H9 (cell line): ENCODE results near the gene CTNNB1. TPM values are rescaled to one million over a fixed set of nuclear protein-coding genes. Genes with fewer than 3 reads are reported as not detected.

Source experiments
- DNase-seq: peaks from one replicate; pipeline ENCODE4 v3.0.0-alpha.2; 2017
- H2AFZ ChIP-seq: one replicate; pipeline ENCODE4 v1.6.1; 2013; ENCODE audit warnings: mild to moderate bottlenecking, low read length, control low read depth, moderate library complexity
- H2AK5ac ChIP-seq: 2 replicates; pipeline ENCODE4 v1.6.1; 2013; ENCODE audit warnings: low read length, control low read depth, mixed read lengths; ENCODE audit not compliant: insufficient read length
- H2BK120ac ChIP-seq: one replicate; pipeline ENCODE4 v1.6.1; 2013; ENCODE audit warnings: low read depth, mild to moderate bottlenecking, low read length, control low read depth, inconsistent platforms; ENCODE audit not compliant: poor library complexity, severe bottlenecking
- H2BK12ac ChIP-seq: 2 replicates; pipeline ENCODE4 v1.6.1; 2013; ENCODE audit warnings: low read length, control low read depth, mixed read lengths, low read depth; ENCODE audit not compliant: insufficient read length
- H2BK15ac ChIP-seq: 2 replicates; pipeline ENCODE4 v1.6.1; 2013; ENCODE audit warnings: low read depth, low read length, control low read depth
- H2BK20ac ChIP-seq: one replicate; pipeline ENCODE4 v1.6.1; 2013; ENCODE audit warnings: low read depth, mild to moderate bottlenecking, low read length, control low read depth, inconsistent platforms; ENCODE audit not compliant: poor library complexity, severe bottlenecking
- H2BK5ac ChIP-seq: 2 replicates; pipeline ENCODE4 v1.6.1; 2013; ENCODE audit warnings: low read length, control low read depth, mixed read lengths; ENCODE audit not compliant: insufficient read length
- H3K14ac ChIP-seq: 2 replicates; pipeline ENCODE4 v1.6.1; 2013; ENCODE audit warnings: low read length, control low read depth; ENCODE audit not compliant: insufficient read depth
- H3K18ac ChIP-seq: 2 replicates; pipeline ENCODE4 v1.6.1; 2013; ENCODE audit warnings: low read depth, mild to moderate bottlenecking, mixed read lengths, low read length, control low read depth; ENCODE audit not compliant: insufficient read length
- H3K23ac ChIP-seq: 2 replicates; pipeline ENCODE4 v1.6.1; 2013; ENCODE audit warnings: low read length, control low read depth, mixed read lengths, low read depth; ENCODE audit not compliant: insufficient read length
- H3K23me2 ChIP-seq: 2 replicates; pipeline ENCODE4 v1.6.1; 2013; ENCODE audit warnings: low read depth, mild to moderate bottlenecking, mixed read lengths, low read length, control low read depth; ENCODE audit not compliant: insufficient read length, poor library complexity, severe bottlenecking
- H3K27ac ChIP-seq: 2 replicates; pipeline ENCODE4 v1.5.1; 2013; ENCODE audit warnings: low read length, control low read depth, mixed read lengths, low read depth; ENCODE audit not compliant: insufficient read length
- H3K27me3 ChIP-seq: 2 replicates; pipeline ENCODE4 v1.6.1; 2013; ENCODE audit warnings: low read length, control low read depth, inconsistent platforms; ENCODE audit not compliant: insufficient read depth
- H3K4ac ChIP-seq: 2 replicates; pipeline ENCODE4 v1.6.1; 2013; ENCODE audit warnings: low read depth, mild to moderate bottlenecking, control low read depth, inconsistent platforms, low read length, moderate library complexity
- H3K4me1 ChIP-seq: 2 replicates; pipeline ENCODE4 v1.6.1; 2013; ENCODE audit warnings: low read length, control low read depth, inconsistent platforms; ENCODE audit not compliant: insufficient read depth
- H3K4me2 ChIP-seq: 2 replicates; pipeline ENCODE4 v1.6.1; 2013; ENCODE audit warnings: low read length, control low read depth, mixed read lengths; ENCODE audit not compliant: insufficient read length, insufficient read depth
- H3K56ac ChIP-seq: 2 replicates; pipeline ENCODE4 v1.6.1; 2013; ENCODE audit warnings: low read depth, mild to moderate bottlenecking, mixed read lengths, low read length, control low read depth; ENCODE audit not compliant: insufficient read length
- H3K79me1 ChIP-seq: 2 replicates; pipeline ENCODE4 v1.6.1; 2013; ENCODE audit warnings: low read depth, mild to moderate bottlenecking, moderate library complexity, low read length, control low read depth, inconsistent platforms; ENCODE audit not compliant: insufficient read depth, poor library complexity, severe bottlenecking
- H3K79me2 ChIP-seq: 2 replicates; pipeline ENCODE4 v1.6.1; 2013; ENCODE audit warnings: low read length, control low read depth, inconsistent platforms; ENCODE audit not compliant: insufficient read depth
- H3K9ac ChIP-seq: 2 replicates; pipeline ENCODE4 v1.6.1; 2013; ENCODE audit warnings: low read length, control low read depth, mixed read lengths; ENCODE audit not compliant: insufficient read length; ENCODE audit errors: extremely low read depth
- H3K9me3 ChIP-seq: one replicate; pipeline ENCODE4 v1.6.1; 2013; ENCODE audit warnings: low read depth, low read length, inconsistent platforms; ENCODE audit not compliant: control insufficient read depth
- H3T11ph ChIP-seq: one replicate; pipeline ENCODE4 v1.6.1; 2013; ENCODE audit warnings: mild to moderate bottlenecking, low read length, control low read depth, inconsistent platforms
- H4K20me1 ChIP-seq: one replicate; pipeline ENCODE4 v1.6.1; 2013; ENCODE audit not compliant: control insufficient read depth, insufficient read length, insufficient read depth
- H4K5ac ChIP-seq: 2 replicates; pipeline ENCODE4 v1.6.1; 2013; ENCODE audit warnings: low read depth, mild to moderate bottlenecking, mixed read lengths, low read length, control low read depth; ENCODE audit not compliant: insufficient read length
- H4K8ac ChIP-seq: replicated peaks from 2 replicates; pipeline ENCODE4 v1.6.1; 2013; ENCODE audit warnings: low read length, control low read depth, mixed read lengths, low read depth; ENCODE audit not compliant: insufficient read length
- H4K91ac ChIP-seq: 2 replicates; pipeline ENCODE4 v1.6.1; 2013; ENCODE audit warnings: low read depth, mild to moderate bottlenecking, moderate library complexity, mixed read lengths, low read length, control low read depth; ENCODE audit not compliant: insufficient read length
- H3K27ac Mint-ChIP-seq, 3 experiments: 2 replicates in 2 of 3; 3 replicates in 1 of 3; pipeline ENCODE4 v1.8.0; 2020 to 2021; ENCODE audit warnings: mixed read lengths in 3 of 3, mild to moderate bottlenecking in 1 of 3, moderate library complexity in 1 of 3
- H3K27me3 Mint-ChIP-seq: 2 replicates; pipeline ENCODE4 v1.8.0; 2021; ENCODE audit warnings: low read depth, mild to moderate bottlenecking, moderate library complexity, mixed read lengths
- H3K36me3 Mint-ChIP-seq, 3 experiments: 2 replicates in 2 of 3; 3 replicates in 1 of 3; pipeline ENCODE4 v1.8.0; 2020 to 2021; ENCODE audit warnings: low read depth in 3 of 3, mixed read lengths in 3 of 3; ENCODE audit not compliant: insufficient read depth in 1 of 3
- H3K4me1 Mint-ChIP-seq, 2 experiments: 2 replicates each; pipeline ENCODE4 v1.8.0; 2020; ENCODE audit warnings: mixed read lengths in 2 of 2
- H3K4me3 Mint-ChIP-seq, 2 experiments: 2 replicates in 1 of 2; 3 replicates in 1 of 2; pipeline ENCODE4 v1.8.0; 2020 to 2021; ENCODE audit warnings: mild to moderate bottlenecking in 2 of 2, mixed read lengths in 2 of 2, moderate library complexity in 1 of 2
- H3K9me3 Mint-ChIP-seq, 2 experiments: 2 replicates in 1 of 2; 3 replicates in 1 of 2; pipeline ENCODE4 v1.8.0; 2020; ENCODE audit warnings: mild to moderate bottlenecking in 2 of 2, mixed read lengths in 2 of 2, moderate library complexity in 1 of 2
- CTCF ChIP-seq: fragments of 200-600 bp; sonication (generic); conservative IDR thresholded peaks from 3 replicates; pipeline ENCODE4 v1.8.0; 2021; ENCODE audit warnings: antibody characterized with exemption, mild to moderate bottlenecking
- WGBS: extraction: QIAGEN DNeasy Blood & Tissue Kit; methylation state at CpG from one replicate; pipeline ENCODE4 v1.1.7; 2013; ENCODE audit warnings: missing lambda C conversion rate, low lambda C conversion rate, mixed read lengths; ENCODE audit not compliant: insufficient read length; ENCODE audit errors: extremely low coverage; 5-methylcytosine and 5-hydroxymethylcytosine counted together
- total RNA-seq: library from RNA; stranded (reverse); gene quantifications from 2 replicates; pipeline ENCODE4 v1.2.1, GENCODE V29; 2021

CTNNB1 gene
- total RNA-seq, 1 experiment from 2014 or later, result 500 TPM

- H3K27ac ChIP-seq, result no peak overlapping the region
- H3K27me3 Mint-ChIP-seq, result no peaks in the 10 kb centered on the region; the same call in 1 of the 2 replicates
- no peak overlapping the region for H2BK12ac ChIP-seq
- no peak for DNase-seq
- H3K9me3 Mint-ChIP-seq, result no peaks in the 10 kb centered on the region
- H3K27ac Mint-ChIP-seq, result no peak overlapping the region
- no peak overlapping the region for H3T11ph ChIP-seq
- no peak overlapping the region for H2AFZ ChIP-seq
- no peak overlapping the region for H2BK120ac ChIP-seq
- no peak for TF ChIP-seq CTCF
- H4K91ac ChIP-seq, result no peak overlapping the region
- H3K36me3 Mint-ChIP-seq, result peaks cover 0 to 6% (median 0%) of the 10 kb centered on the region in 3 experiments; a peak in 2 of 7 replicates
- no CpG with 5 or more reads among the region's 3 CpGs for WGBS
- H4K20me1 ChIP-seq, result no peaks in the 10 kb centered on the region
- no peak overlapping the region for H3K56ac ChIP-seq
- no peaks in the 10 kb centered on the region for H3K79me1 ChIP-seq
- H2BK5ac ChIP-seq, result no peak overlapping the region
- H3K23ac ChIP-seq, result no peak overlapping the region
- no peak overlapping the region for H3K18ac ChIP-seq
- H3K4me3 Mint-ChIP-seq, result no peak overlapping the region
- no peak overlapping the region for H3K14ac ChIP-seq
- H3K9me3 ChIP-seq, result no peaks in the 10 kb centered on the region
- no peak overlapping the region for H2BK20ac ChIP-seq
- no peak overlapping the region for H2AK5ac ChIP-seq
- no peaks in the 10 kb centered on the region for H3K23me2 ChIP-seq
- H3K79me2 ChIP-seq, result no peaks in the 10 kb centered on the region
- no peak overlapping the region for H3K4ac ChIP-seq
- no peak overlapping the region for H3K4me2 ChIP-seq
- H3K9ac ChIP-seq, result no peak overlapping the region
- H3K27me3 ChIP-seq, result no peaks in the 10 kb centered on the region
- peaks cover 16 to 17% of the 10 kb centered on the region in 2 experiments for H3K4me1 Mint-ChIP-seq
- H3K4me1 ChIP-seq, result no peaks in the 10 kb centered on the region
- H4K8ac ChIP-seq, result no peak overlapping the region
- H4K5ac ChIP-seq, result no peak overlapping the region
- no peak overlapping the region for H2BK15ac ChIP-seq
These were observed 49.2 kb downstream of the CTNNB1 start for GRCh38 chr3:41248525-41248924.
